Testis (tissue), 3 donors: ENCODE measurements around the gene PPIL1. TPM values are rescaled to one million over a fixed set of nuclear protein-coding genes. Genes with fewer than 3 reads are reported as not detected.

ENCODE experiments used
- DNase-seq: peaks from one replicate; pipeline ENCODE4 v3.0.0-alpha.2; 2019
- H3K27ac ChIP-seq, 2 donors: fragments of 200-600 bp; sonication (generic); one replicate each; pipeline ENCODE4 v1.5.1; 2019
- H3K27me3 ChIP-seq: fragments of 200-600 bp; sonication (generic); one replicate; pipeline ENCODE4 v1.5.1; 2019
- H3K36me3 ChIP-seq: fragments of 200-600 bp; sonication (generic); one replicate; pipeline ENCODE4 v1.5.1; 2017; ENCODE audit warnings: low read depth; ENCODE audit errors: missing control alignments
- H3K4me1 ChIP-seq: fragments of 200-600 bp; sonication (generic); one replicate; pipeline ENCODE4 v1.5.1; 2019
- H3K4me3 ChIP-seq, 2 donors: fragments of 200-600 bp; sonication (generic); one replicate each; pipeline ENCODE4 v1.5.1; 2017 to 2019
- H3K9me3 ChIP-seq: fragments of 200-600 bp; sonication (generic); one replicate; pipeline ENCODE4 v1.5.1; 2017
- CTCF ChIP-seq, 3 experiments: fragments of 450-650 bp in 2 of 3; fragments of 200-600 bp in 1 of 3; sonication (generic) in 1 of 3; IDR thresholded peaks; one replicate each; pipeline ENCODE4 v1.5.1; 2016 to 2019; ENCODE audit warnings: antibody characterized with exemption in 3 of 3, mild to moderate bottlenecking in 2 of 3, moderate library complexity in 1 of 3
- POLR2A ChIP-seq: fragments of 450-650 bp; IDR thresholded peaks from one replicate; pipeline ENCODE4 v1.6.1; 2017; ENCODE audit warnings: antibody characterized with exemption, mild to moderate bottlenecking, moderate library complexity
- WGBS, 2 donors: methylation state at CpG; one replicate each; pipeline ENCODE4 v1.1.5; 2018; 5-methylcytosine and 5-hydroxymethylcytosine counted together
- intact Hi-C: fragments of 100-400 bp; cut with DNase I; formaldehyde crosslinking; loops from one replicate; pipeline ENCODE4 v1.15.1; 2023; ENCODE audit warnings: low total_unique reads
- polyA plus RNA-seq: library from polyadenylated mRNA; stranded (reverse); fragments of 350-450 nt; fragmentation: Illumina TruSeq; extraction: RNeasy Lipid Tissue Mini Kit (QIAGEN cat#74804); gene quantifications from one replicate; pipeline ENCODE4 v1.2.3, GENCODE V29; 2014; ENCODE audit warnings: low read depth, low replicate concordance; ENCODE audit not compliant: insufficient read depth
- total RNA-seq, 2 donors: library from RNA; depleted of rRNA; stranded (reverse); fragments of >200 nt; gene quantifications; one replicate each; pipeline ENCODE4 v1.2.3, GENCODE V29; 2016

The PPIL1 gene
- total and polyA plus RNA-seq, 3 donors from 2014 or later: 35.0 to 41.2 (median 39.4) TPM

GRCh38 chr6:36817847-36818246 is 56.8 kb downstream of the PPIL1 start:
- H3K9me3 ChIP-seq: no peaks in the 10 kb centered on the region
- H3K4me1 ChIP-seq: no peaks in the 10 kb centered on the region
- no peak overlapping the region for H3K27ac ChIP-seq
- DNase-seq: no peak
- no peaks in the 10 kb centered on the region for H3K27me3 ChIP-seq
- intact Hi-C loops: no loop called here
- TF ChIP-seq CTCF (IDR thresholded peaks at IDR 0.05): no peak
- TF ChIP-seq POLR2A: no peak
- H3K36me3 ChIP-seq: no peaks in the 10 kb centered on the region
- 89% methylated on average over 3 of the region's 3 CpGs for WGBS, 2 donors
- H3K4me3 ChIP-seq: no peak overlapping the region

- H3K27me3 ChIP-seq: no peaks in the 10 kb centered on the region
- H3K36me3 ChIP-seq: no peaks in the 10 kb centered on the region
- no peak overlapping the region for H3K27ac ChIP-seq
- H3K4me1 ChIP-seq: no peaks in the 10 kb centered on the region
- WGBS, 2 donors: 83 to 87% methylated on average over 9 of the region's 9 CpGs
- no peak for DNase-seq
- intact Hi-C loops: no loop called here
- H3K4me3 ChIP-seq: no peak overlapping the region
- TF ChIP-seq CTCF (IDR thresholded peaks at IDR 0.05) (no peak), POLR2A (no peak)
- H3K9me3 ChIP-seq: no peaks in the 10 kb centered on the region
These were observed 57.3 kb downstream of the PPIL1 start for GRCh38 chr6:36817176-36817817.

- H3K9me3 ChIP-seq: no peaks in the 10 kb centered on the region
- no peaks in the 10 kb centered on the region for H3K36me3 ChIP-seq
- WGBS, 2 donors: 74 to 82% methylated on average over 7 of the region's 7 CpGs
- no peaks in the 10 kb centered on the region for H3K4me1 ChIP-seq
- no peaks in the 10 kb centered on the region for H3K27me3 ChIP-seq
- no peak for DNase-seq
- H3K27ac ChIP-seq: no peak overlapping the region
- TF ChIP-seq CTCF (IDR thresholded peaks at IDR 0.05) (no peak), POLR2A (no peak)
- intact Hi-C loops: no loop called here
- H3K4me3 ChIP-seq: no peak overlapping the region
These were observed 58.5 kb downstream of the PPIL1 start for GRCh38 chr6:36815962-36816735.

GRCh38 chr6:36814249-36814648 is 60.4 kb downstream of the PPIL1 start:
- H3K27me3 ChIP-seq: no peaks in the 10 kb centered on the region
- WGBS, 2 donors: 95 to 96% methylated on average over 7 of the region's 7 CpGs
- no peaks in the 10 kb centered on the region for H3K36me3 ChIP-seq
- DNase-seq: no peak
- intact Hi-C loops: no loop called here
- H3K9me3 ChIP-seq: no peaks in the 10 kb centered on the region
- no peaks in the 10 kb centered on the region for H3K4me1 ChIP-seq
- no peak overlapping the region for H3K27ac ChIP-seq
- no peak for TF ChIP-seq CTCF (IDR thresholded peaks at IDR 0.05)
- TF ChIP-seq POLR2A: no peak
- H3K4me3 ChIP-seq: no peak overlapping the region
